Renal cortex interstitium (tissue), 11 donors: Measurements from ENCODE around the gene RNF8. TPM values are rescaled to one million over a fixed set of nuclear protein-coding genes. Genes with fewer than 3 reads are reported as not detected.
"Not testable (repeated sequence)": the region's sequence is repeated elsewhere in the genome, so short reads cannot be mapped to it uniquely, and the experiment has no call there.

Source experiments
- DNase-seq, 11 donors: peaks; one replicate each; pipeline ENCODE4 v3.0.0-alpha.2; 2013; ENCODE audit warnings: low read depth in 9 of 11, low spot score in 4 of 11; ENCODE audit errors: extremely low read depth in 1 of 11
- polyA plus RNA-seq, 3 donors: library from polyadenylated mRNA; unstranded; fragments of 120-200 nt; gene quantifications; one replicate each; pipeline ENCODE4 v1.2.1, GENCODE V29; 2013; ENCODE audit not compliant: insufficient read length in 3 of 3

RNF8 gene
- polyA plus RNA-seq, 3 donors = 26.2 to 32.3 (median 31.1) TPM

DNA sequence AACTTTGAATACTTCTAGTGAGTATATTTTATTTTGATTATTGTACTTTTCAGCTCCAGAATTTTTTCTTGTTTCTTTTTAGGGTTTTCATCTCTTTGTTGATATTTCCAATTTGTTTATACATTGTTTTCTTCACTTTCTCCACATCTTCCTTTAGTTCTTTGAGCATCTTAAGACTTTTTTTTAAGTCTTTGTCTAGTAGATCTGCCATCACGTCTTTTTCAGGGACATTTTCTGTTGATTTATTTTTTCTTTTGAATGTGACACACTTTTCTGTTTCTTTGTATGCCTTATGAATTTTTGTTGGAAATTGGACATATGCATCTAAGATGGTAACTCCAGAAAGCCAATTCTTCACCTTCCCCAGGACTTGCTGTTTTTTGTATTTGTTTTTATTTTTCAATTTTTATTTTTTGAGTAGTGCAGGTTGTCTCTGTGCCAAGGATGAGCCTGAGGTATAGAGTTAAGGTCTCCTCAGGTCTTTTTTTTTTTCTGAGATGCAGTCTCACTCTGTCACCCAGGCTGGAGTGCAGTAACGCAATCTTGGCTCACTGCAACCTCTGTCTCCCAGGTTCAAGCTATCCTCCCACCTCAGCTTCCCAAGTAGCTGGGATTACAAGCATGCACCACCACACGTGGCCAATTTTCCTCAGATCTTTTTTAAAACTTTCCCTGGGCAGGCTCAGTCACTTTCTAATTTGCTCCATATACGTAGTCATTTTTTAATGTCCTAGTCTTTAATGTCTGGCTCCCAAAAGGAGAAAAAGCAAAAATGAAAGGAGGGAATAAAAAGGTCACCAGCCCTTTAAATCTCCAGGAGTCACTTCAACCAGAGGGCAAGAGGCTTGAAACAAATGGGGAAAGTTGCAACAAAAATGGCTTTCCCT, 72.5 kb downstream of the RNF8 start:
- DNase-seq = no peak

DNA sequence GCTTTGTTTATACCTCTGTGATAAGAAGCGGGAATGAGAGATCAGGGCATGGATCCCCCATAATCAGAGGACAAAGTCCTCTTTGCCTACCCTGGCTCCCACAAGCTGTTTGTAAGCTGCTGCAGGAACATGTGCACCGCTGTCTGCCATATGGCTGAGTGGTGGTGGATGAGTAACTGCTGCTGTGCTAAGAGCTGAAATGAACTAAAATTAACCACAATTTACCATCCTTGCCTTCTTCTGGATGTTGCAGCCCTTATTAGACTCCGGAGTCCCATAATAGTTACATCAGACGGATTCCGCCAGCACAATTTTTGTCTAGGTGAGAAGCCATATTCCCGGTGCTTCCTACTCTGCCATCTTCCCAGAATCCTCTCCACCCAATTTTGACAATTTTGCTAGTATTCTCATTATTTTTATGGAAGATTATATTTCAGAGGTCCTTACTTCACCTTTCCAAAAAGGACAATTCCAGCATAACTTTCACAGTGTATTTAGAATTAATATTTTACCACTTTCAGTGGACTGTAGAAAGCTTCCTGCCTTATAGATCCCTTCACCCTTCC, 73.2 kb downstream of the RNF8 start:
- DNase-seq = no peak

- no peak for DNase-seq
These were observed 75.6 kb downstream of the RNF8 start for GRCh38 chr6:37429352-37429750.

GRCh38 chr6:37432590-37432915, 78.8 kb downstream of the RNF8 start:
- peak in 1 of 11 donors; percentile 4 for DNase-seq

DNA sequence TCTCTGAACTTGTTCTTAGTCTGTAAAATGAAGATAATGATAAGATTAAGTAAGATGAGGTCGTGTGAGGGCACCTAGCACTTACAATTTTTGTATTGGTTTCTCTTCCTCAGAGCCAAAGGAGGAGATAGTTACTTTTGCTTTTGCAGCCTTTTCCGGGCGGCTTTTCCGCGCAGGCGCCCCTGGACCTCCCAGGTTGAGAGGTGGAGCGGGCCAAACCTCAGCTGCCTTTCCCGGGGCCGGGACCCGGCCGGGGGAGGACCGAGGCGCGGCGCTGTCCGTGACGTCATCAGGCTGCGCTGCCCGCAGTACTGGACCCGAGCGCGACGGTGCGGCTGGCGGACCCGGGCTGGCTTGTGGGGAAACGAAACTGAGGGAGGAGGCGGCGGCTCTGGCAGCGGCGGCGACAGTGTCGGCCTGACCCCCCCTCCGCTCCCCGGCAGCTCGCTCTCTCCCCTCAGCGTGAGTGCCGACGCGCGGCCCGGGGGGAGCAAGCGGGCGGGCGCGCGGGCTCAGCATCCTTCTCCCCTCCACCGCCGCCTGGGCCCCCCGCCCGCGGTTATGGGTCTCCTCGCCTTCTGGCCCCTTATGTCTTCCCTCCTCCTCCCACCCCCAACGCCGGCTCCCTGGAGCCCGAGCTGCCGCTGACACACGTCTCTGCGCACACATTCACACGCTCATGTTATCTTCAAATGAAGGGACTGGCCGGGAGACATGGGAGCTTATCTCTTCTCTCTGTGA, 79.3 kb downstream of the RNF8 start, which contains the start of gene CMTR1:
Gene CMTR1, plus strand, starts transcription at position 306 of the 741 bp plus-strand sequence. CDS start 2,409 bp downstream, outside the sequence.
- peak; percentile 66 to 87 (median 84) for DNase-seq

DNA sequence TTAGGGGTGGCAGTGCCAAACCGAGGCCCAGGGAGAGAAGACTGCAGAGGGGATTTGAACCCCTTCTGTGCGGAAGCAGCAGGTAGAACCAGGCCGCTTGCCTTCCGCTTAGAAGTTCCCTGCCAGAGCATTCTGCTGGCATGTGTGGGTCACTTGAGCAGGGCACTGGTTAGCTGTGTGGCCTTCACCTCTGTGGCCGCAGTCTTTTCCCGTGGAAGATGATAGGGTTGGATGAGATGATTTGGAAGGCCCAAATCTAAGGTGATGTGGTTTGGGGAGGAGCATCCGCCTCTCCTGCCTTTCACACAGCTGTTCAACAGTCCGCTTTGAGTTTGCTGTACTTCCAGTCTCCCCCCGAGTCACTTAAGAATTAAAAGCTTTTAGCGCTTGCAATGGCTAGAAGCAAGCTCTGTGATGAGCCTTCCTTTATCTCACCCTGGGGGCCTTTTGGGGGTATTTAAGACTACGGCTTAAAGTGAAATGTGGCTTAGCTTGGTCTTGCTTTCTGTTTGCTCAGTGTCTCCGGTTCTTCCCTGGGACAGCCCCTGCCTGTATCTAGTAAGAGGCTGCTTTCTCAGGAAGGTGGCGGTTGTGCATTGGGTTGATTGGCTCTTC, 80.0 kb downstream of the RNF8 start:
- peak in 3 of 11 donors; percentile 0 to 20 (median 13) for DNase-seq

DNA sequence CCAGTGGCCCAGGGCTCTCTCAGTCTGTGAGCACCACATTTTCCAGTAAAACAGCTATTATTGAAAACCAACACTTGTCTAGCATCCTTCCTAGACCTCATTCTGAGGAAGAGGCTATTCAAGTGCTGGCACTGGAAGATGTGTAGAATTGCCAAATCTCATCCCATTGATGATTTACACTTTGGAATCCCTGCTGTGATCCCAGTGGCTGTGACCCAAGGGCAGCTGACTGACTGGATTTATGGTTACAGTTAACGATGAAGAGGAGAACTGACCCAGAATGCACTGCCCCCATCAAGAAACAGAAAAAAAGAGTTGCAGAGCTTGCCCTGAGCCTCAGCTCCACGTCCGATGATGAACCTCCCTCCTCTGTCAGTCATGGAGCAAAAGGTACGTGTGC, 81.6 kb downstream of the RNF8 start:
- no peak for DNase-seq

GRCh38 chr6:37435816-37436215, 82.0 kb downstream of the RNF8 start:
- DNase-seq = no peak

GRCh38 chr6:37438930-37439329, 85.1 kb downstream of the RNF8 start:
- no peak for DNase-seq

DNA sequence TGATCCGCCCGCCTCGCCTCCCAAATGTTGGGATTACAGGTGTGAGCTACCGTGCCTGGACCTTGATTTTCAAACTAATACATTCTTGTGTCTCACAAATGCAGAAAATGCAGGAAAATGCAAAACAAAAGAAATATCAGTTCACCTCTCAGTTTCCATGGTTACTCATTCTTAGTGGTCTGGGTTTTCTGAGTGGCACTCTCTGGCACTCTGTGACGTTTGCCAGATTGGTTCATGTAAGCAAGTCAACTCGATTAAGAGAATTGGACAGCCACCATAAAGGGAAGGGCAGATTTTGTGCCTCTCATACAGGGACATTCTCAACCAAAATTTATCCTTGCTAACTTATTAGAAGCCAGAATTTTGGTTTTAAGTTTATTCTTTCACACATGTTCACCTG, 87.9 kb downstream of the RNF8 start:
- no peak for DNase-seq

- DNase-seq = no peak
These were observed 88.8 kb downstream of the RNF8 start for GRCh38 chr6:37442416-37443215.

DNA sequence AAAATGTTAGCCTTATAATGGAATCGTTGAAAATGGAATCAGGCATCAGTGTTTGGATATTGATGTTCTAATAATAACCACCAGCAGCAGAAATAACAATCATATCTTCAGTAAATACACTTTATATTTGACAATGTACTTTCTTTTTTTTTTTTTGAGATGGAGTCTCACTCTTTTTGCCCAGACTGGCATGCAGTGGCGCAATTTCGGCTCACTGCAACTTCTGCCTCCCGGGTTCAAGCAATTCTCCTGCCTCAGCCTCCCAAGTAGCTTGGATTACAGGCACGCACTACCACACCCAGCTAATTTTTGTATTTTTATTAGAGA, 89.4 kb downstream of the RNF8 start:
- DNase-seq = not testable (repeated sequence)

Other genes with a start within 250 kb of the RNF8 start
- gene PIM1, start 183.8 kb upstream of the RNF8 start, polyA plus RNA-seq = 10 to 100 TPM; 22.4 to 27.9 (median 26.2) TPM
- 10 to 100 TPM; 13.4 to 14.4 (median 14.0) TPM for gene TBC1D22B, start 96.2 kb upstream of the RNF8 start, polyA plus RNA-seq
- 1 to 10 TPM; 1.0 to 2.5 (median 2.1) TPM for gene TMEM217, start 95.8 kb upstream of the RNF8 start, polyA plus RNA-seq
- gene CMTR1, start 79.2 kb downstream of the RNF8 start, polyA plus RNA-seq = 10 to 100 TPM; 44.9 to 53.3 (median 46.6) TPM
- gene CCDC167, start 145.9 kb downstream of the RNF8 start, polyA plus RNA-seq = 10 to 100 TPM; 25.5 to 29.6 (median 29.5) TPM